AG09309 (cell line): ENCODE results near the gene TECPR2.

Source experiments
- DNase-seq: peaks from one replicate; pipeline ENCODE4 v3.0.0-alpha.2; 2010; ENCODE audit warnings: low read depth
- H3K4me3 ChIP-seq: 2 replicates; pipeline ENCODE4 v1.5.1; 2011; ENCODE audit warnings: mild to moderate bottlenecking, low read depth, low read length, moderate library complexity; ENCODE audit not compliant: control insufficient read depth
- CTCF ChIP-seq: IDR thresholded peaks from 2 replicates; pipeline ENCODE4 v1.5.1; 2011; ENCODE audit warnings: mild to moderate bottlenecking, low read depth, low read length, inconsistent platforms; ENCODE audit not compliant: insufficient read depth, control insufficient read depth; ENCODE audit errors: missing control alignments

Gene TECPR2

GRCh38 chr14:102451064-102451352, 88.3 kb downstream of the TECPR2 start:
- TF ChIP-seq CTCF = no peak
- DNase-seq = no peak
- H3K4me3 ChIP-seq = no peak overlapping the region

- no peak for TF ChIP-seq CTCF
- H3K4me3 ChIP-seq = no peak overlapping the region
- DNase-seq = no peak
Observed at GRCh38 chr14:102452302-102452701, 89.6 kb downstream of the TECPR2 start.

GRCh38 chr14:102454711-102455110, 92.0 kb downstream of the TECPR2 start:
- TF ChIP-seq CTCF = no peak
- no peak overlapping the region for H3K4me3 ChIP-seq
- DNase-seq = no peak

- DNase-seq = no peak
- no peak overlapping the region for H3K4me3 ChIP-seq
- TF ChIP-seq CTCF = no peak
Observed at GRCh38 chr14:102457509-102457908, 94.8 kb downstream of the TECPR2 start.

GRCh38 chr14:102461490-102462338, 99.0 kb downstream of the TECPR2 start:
- TF ChIP-seq CTCF = no peak
- no peak for DNase-seq
- no peak overlapping the region for H3K4me3 ChIP-seq

- no peak for TF ChIP-seq CTCF
- DNase-seq = no peak
- no peak overlapping the region for H3K4me3 ChIP-seq
Observed at GRCh38 chr14:102462391-102462790, 99.7 kb downstream of the TECPR2 start.
